Superior temporal gyrus (tissue), 1 donor: ENCODE measurements around the gene SERPINB1.
"Not testable (repeated sequence)": the region's sequence is repeated elsewhere in the genome, so short reads cannot be mapped to it uniquely, and the experiment has no call there.

Experiments
- DNase-seq: peaks from one replicate; pipeline ENCODE4 v3.0.0-alpha.2; 2016; ENCODE audit errors: extremely low spot score

SERPINB1 gene

GRCh38 chr6:2818593-2818992 is 23.1 kb downstream of the SERPINB1 start:
- peak; percentile 63 for DNase-seq

GRCh38 chr6:2817903-2818443 is 23.7 kb downstream of the SERPINB1 start:
- DNase-seq, result peak; percentile 67

GRCh38 chr6:2816158-2816557 is 25.5 kb downstream of the SERPINB1 start:
- no peak for DNase-seq

GRCh38 chr6:2812695-2813094 is 29.0 kb downstream of the SERPINB1 start:
- DNase-seq, result no peak

GRCh38 chr6:2810092-2810671 is 31.5 kb downstream of the SERPINB1 start:
- no peak for DNase-seq

GRCh38 chr6:2809015-2809414 is 32.6 kb downstream of the SERPINB1 start:
- peak; percentile 70 for DNase-seq

GRCh38 chr6:2807342-2808090 is 34.1 kb downstream of the SERPINB1 start:
- peak; percentile 71 for DNase-seq

GRCh38 chr6:2806644-2807043 is 35.0 kb downstream of the SERPINB1 start:
- DNase-seq, result no peak

GRCh38 chr6:2805031-2805430 is 36.6 kb downstream of the SERPINB1 start:
- DNase-seq, result no peak

- DNase-seq, result no peak
Measured at GRCh38 chr6:2804516-2804915, 37.1 kb downstream of the SERPINB1 start.

GRCh38 chr6:2803731-2804429 is 37.8 kb downstream of the SERPINB1 start:
- no peak for DNase-seq

- no peak for DNase-seq
Measured at GRCh38 chr6:2802521-2803060, 39.1 kb downstream of the SERPINB1 start.

- not testable (repeated sequence) for DNase-seq
Measured at GRCh38 chr6:2801687-2802086, 40.0 kb downstream of the SERPINB1 start.

- DNase-seq, result no peak
Measured at GRCh38 chr6:2800552-2801316, 40.9 kb downstream of the SERPINB1 start.

- DNase-seq, result no peak
Measured at GRCh38 chr6:2799936-2800527, 41.6 kb downstream of the SERPINB1 start.

- DNase-seq, result no peak
Measured at GRCh38 chr6:2798586-2799134, 43.0 kb downstream of the SERPINB1 start.

- no peak for DNase-seq
Measured at GRCh38 chr6:2797564-2798031, 44.1 kb downstream of the SERPINB1 start.

- no peak for DNase-seq
Measured at GRCh38 chr6:2796861-2797260, 44.8 kb downstream of the SERPINB1 start.

- no peak for DNase-seq
Measured at GRCh38 chr6:2795956-2796355, 45.7 kb downstream of the SERPINB1 start.

GRCh38 chr6:2795162-2795561 is 46.5 kb downstream of the SERPINB1 start:
- no peak for DNase-seq
